ENCODE results near the gene FAM32A.

The FAM32A gene

DNA sequence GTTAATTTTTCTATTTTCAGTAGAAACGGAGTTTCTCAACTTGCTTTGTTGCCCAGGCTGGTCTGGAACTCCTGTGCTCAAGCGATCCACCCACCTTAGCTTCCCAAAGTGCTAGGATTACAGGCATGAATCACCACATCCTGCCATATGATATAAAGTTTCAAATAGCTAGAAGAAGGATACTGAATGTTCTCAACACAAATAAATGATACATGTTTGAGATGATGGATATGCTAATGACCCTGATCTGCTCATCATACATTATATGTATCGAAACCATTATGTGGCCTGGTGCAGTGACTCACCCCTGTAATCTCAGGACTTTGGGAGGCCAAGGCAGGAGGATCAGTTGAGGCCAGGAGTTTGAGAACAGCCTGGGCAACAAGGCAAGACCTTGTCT lies 23.4 kb upstream of the FAM32A start:
- DNase-seq (ENCODE audit: low read depth): peak; percentile 91

DNA sequence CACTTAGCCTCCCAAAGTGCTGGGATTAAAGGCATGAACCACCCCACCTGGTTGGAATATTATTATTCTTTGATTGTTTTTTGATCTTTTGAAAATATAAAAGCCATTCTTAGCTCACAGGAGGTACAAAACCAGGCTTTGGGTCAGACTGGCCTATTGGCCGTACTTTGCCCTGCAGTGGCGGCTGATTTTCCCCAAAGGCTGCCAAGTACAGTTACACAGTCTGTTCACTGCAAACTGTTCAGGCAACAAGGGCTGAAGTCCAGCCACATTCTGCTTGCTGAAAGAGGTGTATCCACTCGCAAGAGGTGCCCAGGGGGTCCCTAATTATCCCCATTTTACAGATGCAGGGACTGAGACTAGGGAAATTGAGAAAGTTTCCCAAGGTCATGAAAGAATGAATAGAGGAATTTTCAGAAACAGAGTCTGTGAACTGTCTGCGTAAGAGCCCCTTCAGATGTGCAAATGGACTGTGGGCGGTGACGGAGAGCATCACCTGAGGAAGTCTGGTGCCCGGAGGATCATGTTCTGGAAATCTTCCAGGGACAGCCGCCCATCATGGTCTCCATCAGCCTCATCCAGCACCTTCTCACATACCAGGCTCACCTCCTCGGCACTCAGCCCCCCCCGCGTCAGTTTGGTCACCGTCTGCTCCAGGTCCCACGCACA lies 20.9 kb upstream of the FAM32A start:
- TF ChIP-seq, protein P1, sequence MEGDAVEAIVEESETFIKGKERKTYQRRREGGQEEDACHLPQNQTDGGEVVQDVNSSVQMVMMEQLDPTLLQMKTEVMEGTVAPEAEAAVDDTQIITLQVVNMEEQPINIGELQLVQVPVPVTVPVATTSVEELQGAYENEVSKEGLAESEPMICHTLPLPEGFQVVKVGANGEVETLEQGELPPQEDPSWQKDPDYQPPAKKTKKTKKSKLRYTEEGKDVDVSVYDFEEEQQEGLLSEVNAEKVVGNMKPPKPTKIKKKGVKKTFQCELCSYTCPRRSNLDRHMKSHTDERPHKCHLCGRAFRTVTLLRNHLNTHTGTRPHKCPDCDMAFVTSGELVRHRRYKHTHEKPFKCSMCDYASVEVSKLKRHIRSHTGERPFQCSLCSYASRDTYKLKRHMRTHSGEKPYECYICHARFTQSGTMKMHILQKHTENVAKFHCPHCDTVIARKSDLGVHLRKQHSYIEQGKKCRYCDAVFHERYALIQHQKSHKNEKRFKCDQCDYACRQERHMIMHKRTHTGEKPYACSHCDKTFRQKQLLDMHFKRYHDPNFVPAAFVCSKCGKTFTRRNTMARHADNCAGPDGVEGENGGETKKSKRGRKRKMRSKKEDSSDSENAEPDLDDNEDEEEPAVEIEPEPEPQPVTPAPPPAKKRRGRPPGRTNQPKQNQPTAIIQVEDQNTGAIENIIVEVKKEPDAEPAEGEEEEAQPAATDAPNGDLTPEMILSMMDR (conservative IDR thresholded peaks at IDR 0.05; ENCODE audit: control insufficient read depth, insufficient read depth, low read depth, low read length): no peak

More for the DNA sequence above, 23.4 kb upstream of the FAM32A start:
- no peak overlapping the region for H3K4me3 ChIP-seq (ENCODE audit: control insufficient read depth, low read depth, low read length)
- TF ChIP-seq, protein P1 (conservative IDR thresholded peaks at IDR 0.05; ENCODE audit: control insufficient read depth, insufficient read depth, low read depth, low read length): no peak

DNA sequence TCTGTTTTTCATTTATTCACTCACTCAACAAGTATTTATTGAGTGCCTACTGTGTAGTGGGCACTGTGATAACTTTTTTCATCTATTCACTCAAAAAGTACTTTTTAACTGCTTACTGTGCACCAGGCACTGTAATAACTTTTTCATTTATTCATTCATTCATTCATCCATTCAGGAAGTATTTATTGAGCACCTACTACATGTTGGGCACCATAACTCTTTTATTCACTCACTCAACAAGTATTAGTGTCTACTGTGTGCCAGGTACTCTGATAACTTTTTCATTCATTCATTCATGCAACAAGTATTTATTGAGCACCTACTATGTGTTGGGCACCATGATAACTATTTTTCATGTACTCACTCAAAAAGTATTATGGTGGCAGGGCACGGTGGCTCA lies 18.8 kb upstream of the FAM32A start:
- no peak overlapping the region for H3K4me3 ChIP-seq (ENCODE audit: control insufficient read depth, low read depth, low read length)

More for the DNA sequence above, 20.9 kb upstream of the FAM32A start:
- H3K4me3 ChIP-seq (ENCODE audit: control insufficient read depth, low read depth, low read length): no peak overlapping the region
- no peak for DNase-seq (ENCODE audit: low read depth)

DNA sequence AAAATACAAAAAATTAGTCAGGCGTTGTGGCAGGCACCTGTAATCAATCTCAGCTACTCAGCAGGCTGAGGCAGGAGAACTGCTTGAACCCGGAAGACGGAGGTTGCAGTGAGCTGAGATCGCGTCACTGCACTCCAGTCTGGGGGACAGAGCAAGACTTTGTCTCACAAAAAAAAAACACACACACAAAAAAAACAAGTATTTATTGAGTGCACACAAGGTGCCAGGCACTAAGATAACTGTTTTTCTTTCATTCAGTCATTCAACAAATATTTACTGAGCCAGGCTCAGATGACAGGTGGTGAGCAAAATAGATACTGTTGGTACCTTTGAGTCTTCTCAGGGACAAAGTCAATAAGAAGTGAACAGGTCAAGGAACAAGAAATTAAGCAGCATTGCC lies 18.2 kb upstream of the FAM32A start:
- H3K4me3 ChIP-seq (ENCODE audit: control insufficient read depth, low read depth, low read length): no peak overlapping the region
- DNase-seq (ENCODE audit: low read depth): no peak
- TF ChIP-seq, protein P1 (conservative IDR thresholded peaks at IDR 0.05; ENCODE audit: control insufficient read depth, insufficient read depth, low read depth, low read length): no peak

More for the DNA sequence above, 18.8 kb upstream of the FAM32A start:
- TF ChIP-seq, protein P1 (conservative IDR thresholded peaks at IDR 0.05; ENCODE audit: control insufficient read depth, insufficient read depth, low read depth, low read length): no peak
- DNase-seq (ENCODE audit: low read depth): no peak

DNA sequence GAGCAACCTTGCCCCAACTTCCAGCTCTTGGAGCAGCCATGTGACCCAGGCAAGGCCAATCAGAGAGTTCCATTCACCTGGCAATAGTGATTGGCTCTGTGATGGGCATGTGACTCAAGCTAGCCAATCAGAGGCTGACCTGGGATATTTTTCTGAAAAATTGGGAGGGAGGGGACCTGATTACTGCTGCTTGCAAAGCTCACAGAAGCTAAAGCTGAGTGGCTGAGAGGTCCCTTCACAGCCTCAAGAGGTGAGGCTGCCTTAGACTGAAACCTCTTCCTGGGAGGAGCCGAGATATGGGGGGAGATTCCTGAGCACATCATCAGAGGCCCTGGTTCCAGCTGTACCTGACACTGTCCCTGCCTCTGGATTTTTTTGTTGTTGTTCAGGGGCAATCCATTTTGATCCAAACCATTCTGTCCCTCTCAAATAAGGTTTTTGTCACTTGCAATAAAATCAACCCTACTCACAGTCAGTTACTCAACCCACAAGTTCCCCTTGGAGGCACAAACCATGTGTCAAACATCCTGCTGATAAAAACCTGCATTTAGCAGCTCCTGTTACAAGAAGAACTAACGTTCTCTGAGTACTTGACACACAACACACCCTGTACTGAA lies 16.6 kb upstream of the FAM32A start:
- TF ChIP-seq, protein P1 (conservative IDR thresholded peaks at IDR 0.05; ENCODE audit: control insufficient read depth, insufficient read depth, low read depth, low read length): no peak
- no peak for DNase-seq (ENCODE audit: low read depth)
- H3K4me3 ChIP-seq (ENCODE audit: control insufficient read depth, low read depth, low read length): no peak overlapping the region

DNA sequence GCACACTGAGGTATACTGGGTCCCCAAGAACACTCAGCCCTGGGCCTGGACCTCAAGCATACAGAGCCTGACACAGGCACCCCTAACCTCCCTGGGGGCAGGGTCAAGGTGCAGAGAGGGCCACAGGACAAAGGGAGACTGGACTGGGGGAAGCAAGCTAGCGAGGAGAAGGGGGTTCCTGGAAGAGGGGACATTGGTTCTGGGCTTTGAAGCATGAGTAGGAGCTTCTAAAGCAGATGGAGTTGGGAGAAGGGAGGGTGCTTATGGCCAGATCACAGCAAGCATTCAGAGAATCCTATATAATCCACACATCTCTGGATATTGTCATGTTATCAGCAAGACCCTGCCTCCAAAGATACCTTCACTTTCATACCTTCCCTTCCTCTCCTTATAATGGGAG lies 15.1 kb upstream of the FAM32A start:
- no peak overlapping the region for H3K4me3 ChIP-seq (ENCODE audit: control insufficient read depth, low read depth, low read length)
- TF ChIP-seq, protein P1 (conservative IDR thresholded peaks at IDR 0.05; ENCODE audit: control insufficient read depth, insufficient read depth, low read depth, low read length): no peak
- DNase-seq (ENCODE audit: low read depth): no peak
